ENCODE measurements around the gene APOL4. TPM values are rescaled to one million over a fixed set of nuclear protein-coding genes. Genes with fewer than 3 reads are reported as not detected.
A peak's percentile ranks its signal among the peaks of the same experiment; 100 is the strongest.

The APOL4 gene
- total RNA-seq, 2 experiments from 2014 or later, result 0.18 TPM

DNA sequence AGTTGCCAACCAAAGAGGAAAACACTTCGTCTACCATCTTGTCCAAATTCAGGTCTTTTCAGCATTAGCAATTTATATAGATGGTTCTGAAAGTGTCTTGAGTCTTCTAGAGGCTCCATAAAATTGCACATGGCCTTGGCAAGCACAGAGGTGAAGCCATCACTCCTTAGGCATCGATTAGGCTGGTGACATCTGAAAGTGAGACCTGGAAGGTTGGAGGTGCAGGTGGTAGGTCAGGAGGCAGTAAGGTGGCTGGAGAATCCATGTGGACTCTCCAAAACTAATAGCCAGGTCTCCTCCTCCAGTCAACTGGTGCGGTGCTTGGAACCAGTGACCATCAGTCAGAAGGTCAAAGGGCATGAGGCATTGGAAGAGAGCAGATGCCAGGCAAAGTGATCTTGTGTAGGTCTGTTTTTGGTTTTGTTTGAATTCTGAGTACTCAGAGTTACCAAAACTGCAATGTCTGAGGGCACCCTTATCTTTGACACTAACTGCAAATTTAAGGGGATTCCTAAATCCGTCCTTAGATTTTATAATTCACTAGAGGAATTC, 44.3 kb upstream of the APOL4 start:
- CTCF ChIA-PET, result no interaction called here
- no peak overlapping the region for H3K27ac Mint-ChIP-seq
- POLR2A ChIA-PET, result no interaction called here
- H3K36me3 Mint-ChIP-seq (ENCODE audit: low read depth), result no peaks in the 10 kb centered on the region
- H3K9me3 Mint-ChIP-seq, result peaks cover 11% of the 10 kb centered on the region
- TF ChIP-seq, protein P1, sequence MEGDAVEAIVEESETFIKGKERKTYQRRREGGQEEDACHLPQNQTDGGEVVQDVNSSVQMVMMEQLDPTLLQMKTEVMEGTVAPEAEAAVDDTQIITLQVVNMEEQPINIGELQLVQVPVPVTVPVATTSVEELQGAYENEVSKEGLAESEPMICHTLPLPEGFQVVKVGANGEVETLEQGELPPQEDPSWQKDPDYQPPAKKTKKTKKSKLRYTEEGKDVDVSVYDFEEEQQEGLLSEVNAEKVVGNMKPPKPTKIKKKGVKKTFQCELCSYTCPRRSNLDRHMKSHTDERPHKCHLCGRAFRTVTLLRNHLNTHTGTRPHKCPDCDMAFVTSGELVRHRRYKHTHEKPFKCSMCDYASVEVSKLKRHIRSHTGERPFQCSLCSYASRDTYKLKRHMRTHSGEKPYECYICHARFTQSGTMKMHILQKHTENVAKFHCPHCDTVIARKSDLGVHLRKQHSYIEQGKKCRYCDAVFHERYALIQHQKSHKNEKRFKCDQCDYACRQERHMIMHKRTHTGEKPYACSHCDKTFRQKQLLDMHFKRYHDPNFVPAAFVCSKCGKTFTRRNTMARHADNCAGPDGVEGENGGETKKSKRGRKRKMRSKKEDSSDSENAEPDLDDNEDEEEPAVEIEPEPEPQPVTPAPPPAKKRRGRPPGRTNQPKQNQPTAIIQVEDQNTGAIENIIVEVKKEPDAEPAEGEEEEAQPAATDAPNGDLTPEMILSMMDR (IDR thresholded peaks at IDR 0.05), result no peak
- intact Hi-C loops (cut with micrococcal nuclease), result no loop called here
- peaks cover 2% of the 10 kb centered on the region for H3K4me1 Mint-ChIP-seq (ENCODE audit: low read depth)
- no peak overlapping the region for H3K4me3 Mint-ChIP-seq
- ATAC-seq (no peak), DNase-seq (no peak)
- no peaks in the 10 kb centered on the region for H3K27me3 Mint-ChIP-seq

DNA sequence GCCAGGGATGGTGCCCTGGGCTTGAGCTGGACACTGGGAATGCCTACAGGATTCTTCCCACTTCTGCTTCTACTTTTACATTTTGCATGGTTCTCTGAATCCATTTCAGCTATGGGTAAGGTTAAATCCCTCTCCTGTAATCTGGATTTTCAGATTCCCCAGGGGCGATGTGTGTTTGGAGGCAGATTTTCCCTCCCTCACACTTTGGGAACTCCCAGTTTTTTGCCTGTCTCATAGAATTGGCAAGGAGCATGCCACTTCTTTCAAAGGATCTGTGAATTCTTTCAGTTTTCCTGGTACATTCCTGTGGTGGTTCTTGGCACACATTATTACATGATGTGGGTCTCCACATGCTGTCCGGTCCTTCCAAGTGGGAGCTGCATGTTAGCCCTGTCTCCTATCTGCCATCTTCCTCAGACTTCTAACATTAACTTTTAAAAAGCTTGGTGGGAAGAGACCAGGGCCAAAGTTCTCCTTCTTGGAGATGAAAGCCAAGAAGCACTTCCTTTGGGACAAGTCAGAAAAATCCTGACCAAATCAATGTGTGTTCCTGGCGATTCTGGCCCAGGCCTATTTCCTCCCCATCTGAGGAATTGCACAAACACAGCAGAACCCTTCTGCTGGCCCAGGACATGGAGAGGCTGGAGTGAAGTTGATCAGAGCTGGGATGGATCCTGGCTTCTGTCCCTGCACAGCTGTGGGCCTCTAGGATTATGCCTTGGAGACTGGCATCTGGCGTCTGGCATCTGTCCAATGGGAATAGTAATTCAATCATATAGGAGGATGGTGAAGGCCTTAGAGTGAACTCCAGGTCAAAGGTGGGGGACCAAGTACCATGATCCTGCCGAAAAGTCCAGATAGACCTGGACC, 43.1 kb upstream of the APOL4 start:
- POLR2A ChIA-PET, result interaction anchor here (0.6 kb wide), 1 partner anchor 108 kb away, joined by 3 read pairs; no protein-coding TSS in a partner anchor
- TF ChIP-seq, protein P1 (IDR thresholded peaks at IDR 0.05), result no peak
- Mint-ChIP-seq H3K36me3 (ENCODE audit: low read depth) (no peaks in the 10 kb centered on the region), H3K9me3 (peaks cover 11% of the 10 kb centered on the region), H3K4me3 (no peak overlapping the region), H3K27me3 (no peaks in the 10 kb centered on the region), H3K4me1 (ENCODE audit: low read depth) (peaks cover 6% of the 10 kb centered on the region), H3K27ac (no peak overlapping the region)
- ATAC-seq (no peak), DNase-seq (no peak)
- intact Hi-C loops (cut with micrococcal nuclease), result no loop called here
- CTCF ChIA-PET, result interaction anchor here (1.5 to 2.3 kb wide), 2 partner anchors 9 to 242 kb away, joined by 5 to 6 read pairs; partner anchors contain the start of gene APOL1

DNA sequence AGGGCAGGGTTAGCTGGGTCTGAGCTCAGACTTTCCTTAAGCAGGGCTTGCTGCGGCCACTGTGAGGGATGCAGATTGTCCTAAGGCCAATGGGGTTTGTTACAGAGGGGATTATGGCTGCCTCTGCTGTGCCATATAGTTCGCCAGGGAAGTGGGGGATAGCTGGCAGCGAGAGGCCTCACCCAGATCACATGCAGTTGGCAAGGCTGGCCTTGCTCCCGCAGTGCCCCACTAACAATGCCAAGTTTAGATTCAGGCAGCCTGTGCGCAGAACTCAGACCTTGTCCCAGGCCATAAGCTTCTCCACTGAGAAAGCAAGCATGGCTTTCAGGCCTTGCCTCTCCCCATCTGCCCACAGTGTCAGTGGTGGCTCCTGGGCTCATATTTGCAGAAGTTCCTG, 42.4 kb upstream of the APOL4 start:
- POLR2A ChIA-PET, result no interaction called here
- CTCF ChIA-PET, result interaction anchor here (1.5 to 2.3 kb wide), 2 partner anchors 9 to 243 kb away, joined by 5 to 6 read pairs; partner anchors contain the start of gene APOL1
- H3K36me3 Mint-ChIP-seq (ENCODE audit: low read depth), result peaks cover 5% of the 10 kb centered on the region
- ATAC-seq (no peak), DNase-seq (no peak)
- H3K4me3 Mint-ChIP-seq, result no peak overlapping the region
- intact Hi-C loops (cut with micrococcal nuclease), result no loop called here
- no peak overlapping the region for H3K27ac Mint-ChIP-seq
- no peaks in the 10 kb centered on the region for H3K27me3 Mint-ChIP-seq
- TF ChIP-seq, protein P1 (IDR thresholded peaks at IDR 0.05), result no peak
- peaks cover 12% of the 10 kb centered on the region for H3K4me1 Mint-ChIP-seq (ENCODE audit: low read depth)
- H3K9me3 Mint-ChIP-seq, result peaks cover 8% of the 10 kb centered on the region

DNA sequence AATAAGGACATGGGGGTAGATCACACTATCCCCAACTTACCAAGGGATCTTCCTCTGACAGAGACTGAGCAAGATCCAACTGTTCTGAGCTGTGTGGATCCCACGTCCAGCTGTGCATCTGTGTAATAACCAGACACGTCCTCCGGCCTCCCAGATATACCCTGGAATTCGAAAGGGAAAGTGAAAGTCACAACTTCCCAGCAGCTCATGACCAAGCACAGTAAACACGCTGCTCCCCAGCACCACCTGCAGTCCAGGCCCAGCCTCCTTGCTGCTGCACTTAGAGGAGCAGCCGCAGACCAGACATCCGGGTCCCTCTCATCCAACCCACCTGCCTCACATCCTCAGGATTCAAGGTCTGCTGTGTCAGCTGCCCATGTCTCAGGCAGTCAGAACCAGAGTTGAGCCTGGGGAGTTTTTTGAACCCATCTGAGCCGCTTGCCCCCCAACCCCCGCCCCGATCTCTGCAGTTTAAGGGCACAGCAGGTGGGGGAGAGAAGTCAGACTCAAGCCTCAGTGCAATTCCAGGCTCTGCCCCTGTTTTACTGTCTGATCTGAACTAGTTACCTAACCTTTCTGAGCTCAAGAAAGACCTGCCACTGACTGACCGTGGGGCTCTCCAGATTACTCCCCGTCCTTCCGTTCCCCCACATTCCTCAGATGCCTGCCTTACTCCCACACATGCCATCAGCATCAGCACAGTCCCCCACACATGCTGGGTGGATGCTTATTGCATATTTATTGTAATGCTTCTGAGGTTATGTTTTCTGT, 38.0 kb upstream of the APOL4 start, which contains the start of gene APOL2:
Gene APOL2, minus strand, starts transcription at position 127 of the 771 bp plus-strand sequence. CDS start 6,365 bp downstream, outside the sequence.
- POLR2A ChIA-PET, result interaction anchor here (0.6 to 4.1 kb wide), 11 partner anchors 11 to 138 kb away, joined by 3 to 24 read pairs (median 4); partner anchors contain the start of gene APOL1
- Mint-ChIP-seq H3K4me3 (peak within 1 kb of the TSS; percentile 98), H3K4me1 (ENCODE audit: low read depth) (peaks cover 49% of the 10 kb centered on the region), H3K9me3 (peaks cover 6% of the 10 kb centered on the region), H3K36me3 (ENCODE audit: low read depth) (peaks cover 48% of the 10 kb centered on the region), H3K27ac (peak within 1 kb of the TSS; percentile 97), H3K27me3 (no peaks in the 10 kb centered on the region)
- CTCF ChIA-PET, result interaction anchor here (0.9 to 5.0 kb wide), 27 partner anchors 8 to 290 kb away, joined by 3 to 35 read pairs (median 5); partner anchors contain the start of genes APOL1 and EIF3D
- DNase-seq, result peak; percentile 93
- TF ChIP-seq, protein P1 (IDR thresholded peaks at IDR 0.05), result peak; percentile 39
- peak; percentile 95 for ATAC-seq
- intact Hi-C loops (cut with micrococcal nuclease), result no loop called here

Measured in activated CD8-positive, alpha-beta T cell treated with anti-CD3 and anti-CD28 coated beads for 36 hours (primary cell).